ENCODE data around the gene DLD. TPM values are rescaled to one million over a fixed set of nuclear protein-coding genes. Genes with fewer than 3 reads are reported as not detected.
"Not testable (repeated sequence)": the region's sequence is repeated elsewhere in the genome, so short reads cannot be mapped to it uniquely, and the experiment has no call there.

DLD gene
- total RNA-seq, 1 experiment from 2014 or later, result 163 TPM

DNA sequence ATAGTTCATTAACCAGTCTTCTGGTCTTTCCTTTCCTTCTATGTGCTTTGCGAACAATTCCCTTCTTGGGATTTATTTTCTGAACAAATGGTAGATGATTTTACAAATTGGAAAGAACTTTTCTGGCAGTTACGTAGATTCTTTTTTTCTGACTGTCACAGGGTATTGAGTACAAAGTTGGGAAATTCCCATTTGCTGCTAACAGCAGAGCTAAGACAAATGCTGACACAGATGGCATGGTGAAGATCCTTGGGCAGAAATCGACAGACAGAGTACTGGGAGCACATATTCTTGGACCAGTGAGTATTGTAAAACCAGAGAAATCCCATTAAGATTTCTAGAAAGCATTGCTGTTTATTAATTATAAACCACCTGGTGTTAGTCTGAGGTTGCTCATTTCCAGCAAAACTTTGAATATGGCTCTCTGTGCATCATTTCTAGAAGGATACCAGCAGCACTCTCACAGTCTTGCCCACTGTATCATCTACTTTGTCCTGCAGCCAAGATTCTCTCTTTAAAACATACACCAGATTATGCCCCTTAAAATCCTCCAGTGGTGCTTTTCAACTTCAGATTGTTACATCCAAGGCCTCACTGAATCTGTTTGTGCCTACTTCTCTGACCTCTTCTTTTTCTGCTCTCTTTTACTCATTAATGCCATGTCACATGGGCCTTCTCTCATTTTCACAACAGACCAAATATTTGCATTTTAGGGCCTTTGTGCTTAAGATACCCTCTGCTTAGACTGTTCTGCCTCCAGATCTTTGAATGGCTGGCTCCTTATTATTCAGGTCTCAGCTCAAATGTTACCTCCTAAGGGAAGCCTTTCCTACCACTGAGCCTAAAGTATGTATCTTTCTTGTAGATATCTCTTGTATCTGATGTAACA lies 27.0 kb downstream of the DLD start:
- DNase-seq (ENCODE audit: low read depth), result no peak

DNA sequence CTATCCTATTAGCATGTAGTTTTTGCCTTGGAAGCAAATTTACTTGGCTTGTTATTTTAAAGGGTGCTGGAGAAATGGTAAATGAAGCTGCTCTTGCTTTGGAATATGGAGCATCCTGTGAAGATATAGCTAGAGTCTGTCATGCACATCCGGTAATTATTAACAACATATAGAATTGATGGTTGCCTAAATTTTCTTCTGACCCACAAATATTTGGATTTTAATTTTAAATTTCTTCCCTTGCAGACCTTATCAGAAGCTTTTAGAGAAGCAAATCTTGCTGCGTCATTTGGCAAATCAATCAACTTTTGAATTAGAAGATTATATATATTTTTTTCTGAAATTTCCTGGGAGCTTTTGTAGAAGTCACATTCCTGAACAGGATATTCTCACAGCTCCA lies 28.0 kb downstream of the DLD start:
- DNase-seq (ENCODE audit: low read depth), result no peak

DNA sequence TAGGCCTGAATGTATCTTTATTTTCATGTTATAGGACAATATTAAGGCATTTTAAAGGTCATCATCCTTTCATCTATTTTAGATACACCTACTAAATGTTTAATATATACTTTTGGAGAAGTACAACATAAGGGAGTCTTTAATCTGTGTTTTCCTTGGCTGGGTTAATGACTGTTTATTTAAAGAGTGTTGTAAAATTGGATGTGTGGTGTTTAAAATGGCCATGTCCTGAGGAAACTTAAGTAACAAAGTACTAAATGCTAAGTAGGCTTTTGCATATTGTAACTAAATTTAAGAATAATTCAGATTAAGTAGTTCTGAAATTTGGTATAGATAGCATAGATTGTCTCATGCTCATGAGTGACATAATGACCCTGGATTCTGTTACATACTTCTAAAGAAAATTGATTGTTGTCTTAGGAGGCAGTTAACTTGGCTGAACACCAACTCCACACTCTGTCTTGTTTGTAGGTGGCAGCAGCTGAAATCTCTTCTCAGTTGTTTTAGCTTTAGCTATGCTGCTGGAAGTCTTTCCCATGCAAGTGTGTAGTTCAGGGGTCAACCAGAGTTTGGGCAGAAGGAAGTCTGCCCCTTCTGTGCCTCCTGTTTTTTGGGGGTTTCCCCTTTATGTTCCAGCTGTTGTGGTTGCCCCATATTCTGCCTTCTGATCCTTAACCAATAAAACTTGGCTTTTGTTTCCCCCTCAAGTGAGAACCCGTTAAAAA lies 29.2 kb downstream of the DLD start:
- DNase-seq (ENCODE audit: low read depth), result no peak

DNA sequence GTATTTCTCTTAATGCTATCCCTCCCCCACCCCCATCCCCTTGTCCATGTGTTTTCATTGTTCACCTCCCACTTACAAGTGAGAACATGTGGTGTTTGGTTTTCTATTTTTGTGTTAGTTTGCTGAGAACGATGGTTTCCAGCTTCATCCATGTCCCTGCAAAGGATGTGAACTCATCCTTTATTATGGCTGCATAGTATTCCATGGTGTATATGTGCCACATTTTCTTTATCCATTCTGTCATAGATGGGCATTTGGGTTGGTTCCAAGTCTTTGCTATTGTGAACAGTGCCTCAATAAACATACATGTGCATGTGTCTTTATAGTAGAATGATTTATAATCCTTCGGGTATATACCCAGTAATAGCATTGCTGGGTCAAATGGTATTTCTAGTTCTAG lies 30.8 kb downstream of the DLD start:
- DNase-seq (ENCODE audit: low read depth), result not testable (repeated sequence)

DNA sequence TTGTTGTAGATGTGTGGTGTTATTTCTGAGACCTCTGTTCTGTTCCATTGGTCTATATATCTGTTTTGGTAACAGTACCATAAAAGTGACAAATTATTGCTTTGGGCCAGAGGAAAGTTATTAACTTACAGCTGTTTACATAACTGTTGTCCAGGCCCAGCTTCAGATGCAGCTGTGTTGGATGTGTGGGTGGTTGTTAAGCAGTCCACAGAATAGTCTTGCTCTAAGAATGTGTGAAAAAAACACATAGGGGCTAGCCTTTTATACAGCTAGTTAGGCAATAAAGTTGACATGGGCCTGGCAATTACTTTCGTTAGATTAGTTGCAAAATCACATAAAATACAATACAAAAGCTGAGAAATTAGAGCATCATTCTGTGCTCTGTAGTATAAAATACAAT lies 31.9 kb downstream of the DLD start:
- DNase-seq (ENCODE audit: low read depth), result no peak

DNA sequence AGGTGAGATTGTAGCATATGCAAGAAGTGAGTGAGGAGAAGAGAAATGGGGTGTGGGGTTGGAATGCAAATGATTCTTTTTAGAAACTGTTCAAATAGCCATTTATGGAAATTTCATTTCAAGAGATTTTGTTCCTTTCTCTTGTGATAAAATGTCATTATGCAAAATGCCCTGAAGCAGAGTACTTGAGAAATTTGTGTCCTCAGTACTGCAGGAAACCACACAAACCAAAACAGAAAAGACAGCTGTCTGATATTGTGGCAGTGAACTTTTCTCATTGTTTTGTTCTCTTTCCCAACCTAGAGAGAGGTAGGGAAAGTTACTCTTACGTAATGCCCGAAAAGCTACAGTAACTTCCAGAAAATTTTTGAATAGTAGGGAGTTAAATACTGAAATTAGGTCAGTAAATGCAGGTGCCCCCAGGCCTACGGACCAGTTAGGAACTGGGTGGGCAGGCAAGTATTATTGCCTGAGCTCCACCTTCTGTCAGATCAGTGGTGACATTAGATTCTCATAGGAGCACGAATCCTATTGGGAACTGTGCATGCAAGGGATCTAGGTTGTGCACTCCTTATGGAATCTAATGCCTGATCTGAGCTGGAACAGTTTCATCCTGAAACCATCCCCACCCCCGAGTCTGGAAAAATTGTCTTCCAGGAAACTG lies 34.0 kb downstream of the DLD start:
- DNase-seq (ENCODE audit: low read depth), result no peak

DNA sequence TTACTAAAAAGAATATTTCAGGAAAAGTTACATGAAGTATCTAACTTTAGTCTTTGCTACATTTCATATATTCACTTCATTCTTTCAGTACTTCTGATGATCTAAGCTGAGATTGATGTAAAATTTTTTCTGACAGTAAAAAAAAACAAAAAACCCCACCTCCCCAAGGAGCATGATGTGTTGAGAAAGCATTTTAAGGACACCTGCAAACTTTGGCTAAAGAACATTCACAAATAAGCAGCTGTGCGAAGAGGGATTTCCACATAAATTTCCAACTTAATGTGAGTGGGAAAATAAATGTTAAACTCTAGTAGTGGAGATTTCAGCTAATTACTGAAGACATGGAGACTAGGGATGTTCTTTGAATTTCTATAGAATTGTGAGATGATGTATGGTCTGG lies 35.5 kb downstream of the DLD start:
- no peak for DNase-seq (ENCODE audit: low read depth)

DNA sequence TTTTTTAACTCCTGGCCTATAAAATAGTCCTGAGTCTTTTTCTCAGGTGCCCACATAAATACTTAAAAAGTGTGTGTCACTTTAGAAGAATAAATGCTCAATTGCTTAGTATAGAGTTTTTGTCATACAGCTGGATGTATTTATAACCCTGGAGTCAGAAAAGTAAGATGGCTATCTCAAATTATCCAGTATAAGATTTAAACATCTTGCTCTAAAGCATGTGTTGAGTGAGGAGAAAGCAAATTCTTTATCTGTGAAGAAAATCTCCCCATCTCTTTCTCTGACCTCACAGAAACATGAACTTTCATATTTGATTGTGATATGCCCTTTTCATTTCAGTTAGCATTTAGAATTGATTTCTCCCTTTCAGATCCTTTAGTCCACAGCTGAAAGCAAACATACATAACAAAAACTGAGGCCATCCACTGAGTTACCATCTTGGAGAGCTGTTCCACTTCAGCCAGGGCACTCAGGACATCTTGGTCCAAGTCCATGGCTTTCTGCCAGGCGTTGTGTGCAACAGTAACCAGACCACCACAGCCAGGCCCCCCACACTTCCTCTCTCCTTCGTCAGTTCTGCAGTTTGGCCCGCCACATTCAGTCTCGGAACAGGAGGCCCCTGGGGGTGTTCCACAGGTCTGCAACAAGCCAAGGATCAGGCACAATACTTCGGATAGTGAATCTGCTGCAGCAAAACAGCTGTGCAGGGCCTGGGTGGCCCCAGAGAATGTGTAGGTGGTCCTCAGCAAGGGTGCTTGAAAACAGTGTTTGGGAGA lies 40.9 kb downstream of the DLD start:
- no peak for DNase-seq (ENCODE audit: low read depth)

DNA sequence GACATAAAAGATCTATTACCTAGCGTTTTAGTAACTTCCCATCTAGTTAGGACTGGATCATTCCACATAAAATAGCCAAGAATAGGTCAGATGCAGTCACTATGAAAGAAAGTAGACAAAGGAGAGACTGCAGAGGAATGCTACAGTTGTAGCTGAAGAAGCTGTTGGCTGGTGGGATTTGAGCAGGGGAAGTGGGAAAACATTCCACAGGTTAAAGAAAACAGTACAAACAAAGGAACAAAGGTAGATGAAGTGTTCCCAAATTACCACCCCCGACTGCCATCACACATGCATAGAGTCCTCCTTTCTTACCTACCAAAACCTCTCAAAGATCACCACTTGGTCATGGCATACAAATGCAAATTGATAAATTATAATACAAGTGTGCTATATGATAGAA lies 41.8 kb downstream of the DLD start:
- DNase-seq (ENCODE audit: low read depth), result no peak

DNA sequence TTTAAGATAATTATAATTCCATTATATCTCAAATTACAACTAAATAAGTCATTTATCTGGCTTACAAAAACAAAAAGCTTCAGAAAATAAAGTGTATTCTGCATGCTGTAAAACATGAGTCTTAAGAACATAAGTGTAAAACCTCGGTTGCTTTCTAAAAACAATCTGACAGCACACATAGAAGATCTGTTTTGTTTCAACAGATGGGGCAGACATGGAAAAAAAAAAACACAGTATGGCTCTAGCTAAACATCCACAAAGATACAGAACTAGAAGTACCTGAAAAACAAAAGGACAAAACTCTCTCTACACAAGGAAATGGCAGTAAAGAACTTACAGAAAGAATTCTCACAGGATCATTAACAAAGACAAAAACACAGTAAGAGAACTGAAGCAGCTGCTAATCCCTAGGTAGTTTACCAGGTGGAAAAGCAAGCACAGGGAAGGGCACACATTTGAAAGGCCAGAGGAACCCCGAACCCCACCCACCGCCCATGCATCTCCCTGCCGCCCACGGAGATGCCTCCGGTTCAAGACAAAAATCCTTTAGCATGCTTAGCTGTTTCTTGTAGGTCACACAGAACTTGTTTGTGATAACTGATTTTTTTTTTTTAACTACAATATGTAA lies 42.5 kb downstream of the DLD start:
- DNase-seq (ENCODE audit: low read depth), result no peak

DNA sequence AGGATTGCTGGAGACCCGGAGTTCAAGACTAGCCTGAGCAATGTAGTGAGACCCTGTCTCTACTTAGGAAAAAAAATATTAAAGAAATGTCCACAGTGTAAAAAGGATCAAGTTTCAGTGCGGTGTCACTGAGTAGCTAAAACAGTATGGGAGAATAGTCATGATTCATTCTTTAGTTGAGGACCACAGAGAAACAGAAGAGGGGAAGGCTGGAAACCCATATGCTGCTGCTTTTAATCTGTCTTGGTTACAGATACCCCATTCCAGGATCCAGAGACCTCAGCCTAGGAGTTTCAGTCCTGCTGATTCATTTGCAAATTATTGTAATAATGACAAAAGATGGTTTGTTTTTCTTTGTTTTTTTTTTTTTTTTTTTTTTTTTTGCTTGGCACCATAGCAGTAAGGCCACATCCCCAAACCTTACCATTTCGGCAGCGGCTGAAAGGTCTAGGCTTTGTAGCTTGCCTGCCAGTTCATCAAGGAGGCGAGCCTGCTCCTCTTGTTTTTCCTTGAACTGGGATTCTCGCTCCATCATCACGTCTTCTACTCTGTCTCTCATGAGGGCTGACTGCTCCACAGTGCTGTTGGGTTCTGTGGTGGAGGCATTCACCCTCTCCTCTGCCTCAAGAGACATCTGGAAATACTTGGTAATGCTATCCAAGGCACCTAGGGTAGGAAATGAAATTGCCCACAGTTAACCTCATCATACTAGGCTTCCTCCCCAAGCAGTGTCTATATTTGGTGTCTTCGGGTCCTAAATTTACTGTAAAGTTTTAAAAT lies 44.2 kb downstream of the DLD start:
- peak; percentile 68 for DNase-seq (ENCODE audit: low read depth)

DNA sequence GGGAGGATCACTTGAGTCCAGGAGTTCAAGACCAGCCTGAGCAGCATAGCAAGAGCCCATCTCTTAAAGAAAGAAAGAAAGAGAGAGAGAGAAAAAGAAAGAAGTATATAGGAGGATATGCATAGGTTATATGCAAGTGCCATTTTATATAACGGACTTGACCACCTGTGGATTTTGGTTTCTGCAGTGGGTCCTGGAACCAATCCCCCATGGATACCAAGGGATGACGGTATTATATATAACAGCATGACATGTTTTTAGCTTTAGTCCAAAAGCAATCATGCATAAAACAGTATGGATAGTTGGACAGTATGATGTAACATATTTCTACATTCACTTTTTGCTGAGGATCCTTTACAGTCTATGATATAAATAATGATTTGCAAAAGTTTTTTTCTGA lies 45.3 kb downstream of the DLD start:
- DNase-seq (ENCODE audit: low read depth), result no peak

DNA sequence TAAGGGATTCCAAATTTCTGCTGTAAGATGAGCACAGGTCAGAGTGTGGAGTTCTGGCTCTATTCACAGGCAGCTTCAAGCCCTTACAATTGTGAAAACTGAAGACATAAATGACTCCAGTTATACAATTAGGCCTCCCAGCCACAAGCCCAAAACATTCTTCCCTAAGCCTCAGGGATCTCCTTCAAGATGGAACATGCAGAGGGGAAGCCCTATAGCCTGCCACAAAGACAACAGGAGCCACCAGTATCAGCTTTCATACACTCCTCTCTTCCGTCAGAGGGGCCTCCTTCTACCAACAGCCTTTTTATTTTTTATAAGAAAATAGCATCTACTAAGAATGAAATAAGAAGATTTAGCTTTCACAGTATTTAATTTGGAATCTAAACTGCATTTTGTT lies 46.5 kb downstream of the DLD start:
- no peak for DNase-seq (ENCODE audit: low read depth)

DNA sequence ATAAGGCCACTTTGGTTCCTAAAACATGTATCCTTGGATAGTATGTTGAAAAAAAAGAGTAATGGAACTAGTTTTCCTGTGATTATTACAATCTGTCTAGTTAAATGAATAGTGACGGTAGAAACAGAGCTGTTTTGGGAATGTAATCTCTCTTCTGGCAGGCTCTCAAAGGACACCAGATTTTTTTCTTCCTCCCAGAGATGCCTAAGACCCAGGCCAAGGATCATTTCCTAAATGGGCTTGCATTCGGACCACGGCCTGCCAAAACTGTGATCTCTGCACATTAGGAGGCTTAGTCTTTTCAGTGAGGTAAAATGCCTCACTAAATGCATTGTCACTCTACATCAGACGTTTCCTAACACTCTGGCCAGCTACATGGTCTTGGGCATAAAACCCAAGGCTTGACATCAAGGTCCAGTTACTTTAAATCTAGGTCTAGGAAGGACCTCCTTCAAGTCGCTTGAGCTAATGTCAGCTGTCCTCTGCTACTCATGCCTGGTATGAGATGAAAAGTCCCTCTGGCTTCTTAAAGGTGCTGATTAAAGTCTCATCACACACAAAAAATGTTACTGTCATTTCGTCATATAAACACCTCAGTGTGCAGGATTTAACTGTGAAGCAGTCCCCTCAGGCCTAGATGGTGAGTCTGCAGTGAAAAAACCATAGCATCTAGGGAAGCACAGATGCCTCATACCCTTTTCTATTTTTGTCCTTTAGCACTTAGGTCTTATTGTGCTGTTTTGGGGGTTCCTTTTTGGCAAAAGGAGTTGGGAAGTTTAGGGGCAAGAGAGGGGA lies 47.7 kb downstream of the DLD start:
- no peak for DNase-seq (ENCODE audit: low read depth)

DNA sequence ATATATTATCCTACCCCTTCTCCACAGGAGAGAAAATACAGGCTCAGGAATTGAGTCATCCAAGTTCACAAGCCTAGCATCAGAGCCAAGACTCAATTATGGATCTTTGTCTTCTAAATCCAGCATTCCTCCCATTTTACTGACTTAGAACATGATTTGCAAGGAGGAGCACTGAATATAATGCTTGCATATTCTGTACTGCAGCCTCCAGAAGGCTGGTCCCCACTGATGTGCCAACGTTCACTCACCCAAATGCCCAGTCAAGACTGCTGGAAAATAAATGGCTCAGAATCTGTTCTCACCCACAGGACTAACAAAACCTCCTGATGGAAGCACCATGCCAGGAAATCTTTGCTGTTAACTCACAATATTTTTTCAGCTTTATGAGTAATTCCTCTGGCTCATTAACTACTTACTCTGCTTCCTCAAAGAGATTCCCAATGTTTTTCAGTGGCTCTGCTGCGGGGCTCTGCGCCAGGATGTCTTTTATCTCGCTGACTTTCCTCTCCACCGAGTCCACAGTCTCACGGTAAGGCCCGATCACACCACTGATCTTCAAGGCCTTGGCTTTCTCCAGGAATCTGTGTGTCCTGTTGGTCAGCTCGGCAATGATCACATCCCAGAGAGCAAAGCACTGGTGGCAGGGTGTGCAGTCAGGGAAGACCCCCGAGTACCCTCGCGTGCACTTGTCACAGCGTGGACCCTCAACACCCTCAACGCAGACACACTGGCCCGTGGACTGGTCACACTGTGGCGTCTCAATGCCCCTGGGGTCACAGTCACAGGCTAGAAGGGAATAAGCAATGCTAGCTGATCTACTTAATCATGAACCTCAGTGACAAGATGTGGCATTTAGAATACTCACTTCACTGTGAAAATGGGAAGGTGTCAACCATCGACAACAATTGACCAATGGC lies 48.8 kb downstream of the DLD start:
- peak; percentile 90 for DNase-seq (ENCODE audit: low read depth)

DNA sequence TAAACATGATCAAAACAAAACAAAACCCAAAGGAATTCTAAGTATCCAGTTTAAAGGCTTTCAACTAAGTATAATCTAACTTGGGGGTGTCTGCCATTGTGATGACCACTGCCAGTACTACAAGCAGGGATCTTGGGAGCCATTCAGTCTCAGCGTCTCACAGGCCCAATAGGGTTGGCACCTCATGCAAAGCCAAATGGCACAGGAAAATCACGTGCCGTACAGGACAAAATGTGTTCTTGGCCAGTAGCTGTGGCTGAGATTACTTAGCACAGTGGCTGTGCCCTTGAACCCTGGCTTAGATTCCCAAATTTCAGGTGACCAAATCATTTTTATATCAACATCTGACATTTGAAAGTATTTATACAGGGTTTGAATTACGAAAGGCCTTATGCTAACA lies 50.0 kb downstream of the DLD start:
- no peak for DNase-seq (ENCODE audit: low read depth)

DNA sequence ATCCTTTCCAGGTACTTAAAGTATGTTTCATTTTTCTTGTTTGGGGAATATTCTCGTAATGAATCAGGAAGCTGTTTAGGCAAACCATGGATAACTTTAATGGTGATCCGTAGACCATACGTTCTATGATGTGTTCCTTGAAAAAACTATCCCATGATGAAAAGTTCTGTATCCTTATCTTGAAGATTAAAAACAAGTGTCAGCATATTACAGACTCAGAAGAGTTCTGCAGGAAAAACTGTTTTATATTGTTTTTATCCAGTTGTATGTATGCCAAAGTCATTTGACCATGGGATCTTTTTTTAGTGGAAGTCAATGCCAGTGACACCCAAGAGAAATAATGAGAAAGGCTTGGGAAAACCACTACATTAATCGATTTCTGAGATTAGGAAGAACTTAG lies 52.0 kb downstream of the DLD start:
- DNase-seq (ENCODE audit: low read depth), result no peak

DNA sequence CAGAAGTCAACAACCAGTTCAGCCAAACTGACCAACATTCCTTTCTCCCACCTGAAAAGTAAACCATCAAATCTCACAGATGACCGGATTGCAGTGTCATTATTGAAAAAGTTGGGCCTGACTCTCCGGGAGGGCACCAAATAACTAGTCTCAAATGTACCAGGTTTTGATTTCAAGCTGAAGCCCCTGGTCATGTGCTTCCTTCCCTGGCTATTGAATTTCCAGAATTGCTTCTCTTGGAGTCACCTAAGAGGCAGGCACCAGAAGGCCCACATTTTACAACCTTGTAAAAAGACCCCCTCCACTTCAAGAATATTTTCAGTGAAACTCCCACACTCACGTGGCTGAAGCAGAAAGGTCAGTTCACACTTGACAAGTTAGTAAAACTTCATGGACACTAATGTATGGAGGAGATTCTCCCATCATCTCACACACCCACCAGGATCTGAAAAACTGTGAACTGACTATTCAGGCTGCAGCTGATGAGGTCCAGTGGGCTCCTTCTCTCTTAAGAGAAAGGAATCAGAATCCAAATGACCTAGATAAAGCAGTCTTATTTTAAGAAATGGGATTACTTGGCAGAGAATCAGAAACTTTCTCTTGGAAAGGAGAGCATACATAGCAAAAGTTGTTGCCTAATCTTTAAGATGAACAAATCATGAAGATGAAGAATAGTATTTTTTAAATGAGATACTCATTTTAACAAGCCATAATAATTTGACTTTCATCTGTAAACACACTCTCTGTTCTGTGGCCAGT lies 53.6 kb downstream of the DLD start:
- DNase-seq (ENCODE audit: low read depth), result no peak

Measured in Daoy (cell line).